ENCODE data around the gene GHRH.
A peak's percentile ranks its signal among the peaks of the same experiment; 100 is the strongest.

Gene GHRH

DNA sequence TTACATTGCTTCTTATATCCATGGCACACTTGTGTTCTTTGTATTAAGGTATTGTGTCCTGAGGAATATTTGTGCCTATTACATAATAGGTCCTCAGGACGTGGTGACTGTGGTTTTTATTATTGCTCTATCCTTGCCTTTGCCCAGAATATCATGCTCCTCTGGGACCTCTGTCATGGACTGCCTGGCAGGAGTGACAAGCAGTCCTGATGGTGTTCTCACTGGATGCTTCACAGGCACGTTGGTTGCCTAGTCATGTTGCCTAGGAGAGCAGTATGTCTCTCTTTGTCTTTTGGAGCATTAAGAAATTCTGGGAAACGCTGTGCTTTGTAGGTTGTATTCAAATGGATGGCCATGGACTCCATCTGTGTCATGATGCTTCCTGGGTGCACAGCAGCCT, 57.6 kb downstream of the GHRH start:
- DNase-seq (ENCODE audit: low read depth) = no peak

DNA sequence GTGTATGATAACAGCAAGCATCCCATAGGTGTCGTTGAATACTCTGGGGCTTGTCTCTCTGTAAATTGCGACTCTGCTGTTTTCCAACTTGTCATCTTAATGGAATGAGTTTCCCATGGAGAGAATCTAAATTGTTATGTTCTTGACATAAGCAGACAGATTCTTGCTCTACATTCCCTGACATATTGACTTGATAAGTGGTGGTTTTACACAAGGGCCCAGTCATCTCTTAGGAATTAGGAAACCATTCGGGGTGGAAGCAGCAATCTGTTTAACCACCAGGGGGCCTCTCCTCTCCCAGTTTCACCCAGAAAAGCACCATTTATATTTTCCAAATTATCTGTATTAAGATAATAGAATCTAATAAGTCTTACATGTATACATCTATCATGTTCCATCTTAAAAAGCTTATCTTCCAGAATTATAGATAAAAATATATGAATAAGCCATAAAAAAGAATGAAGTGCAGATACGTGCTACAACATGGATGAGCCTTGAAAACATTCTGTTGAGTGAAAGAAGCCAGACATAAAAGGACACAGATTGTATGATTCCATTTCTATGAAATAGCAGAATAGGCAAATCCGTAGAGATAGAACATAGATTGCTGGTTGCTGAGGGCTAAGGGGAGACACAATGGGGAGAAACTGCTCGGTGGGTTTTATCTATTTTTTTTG, 59.2 kb downstream of the GHRH start:
- DNase-seq (ENCODE audit: low read depth) = peak; percentile 99

DNA sequence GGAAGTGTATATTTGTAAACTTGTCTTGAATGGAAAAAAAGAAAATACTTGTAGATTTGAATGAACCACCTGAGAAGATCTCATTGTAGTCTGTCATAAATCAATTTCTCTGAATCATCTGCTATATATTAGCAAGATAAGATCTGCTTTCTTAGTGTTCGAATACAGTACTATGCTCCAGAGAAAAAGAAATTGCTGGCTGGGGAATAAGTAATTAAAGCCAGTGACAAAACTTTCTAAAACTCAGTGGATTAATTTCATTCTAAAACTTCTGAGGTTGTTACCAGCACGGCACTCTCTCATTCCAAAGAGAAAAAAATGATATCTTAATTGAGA, 59.8 kb downstream of the GHRH start:
- no peak for DNase-seq (ENCODE audit: low read depth)
